Measurements from ENCODE around the gene FBXO47. TPM values are rescaled to one million over a fixed set of nuclear protein-coding genes. Genes with fewer than 3 reads are reported as not detected.

FBXO47 gene
- polyA plus RNA-seq = not detected

DNA sequence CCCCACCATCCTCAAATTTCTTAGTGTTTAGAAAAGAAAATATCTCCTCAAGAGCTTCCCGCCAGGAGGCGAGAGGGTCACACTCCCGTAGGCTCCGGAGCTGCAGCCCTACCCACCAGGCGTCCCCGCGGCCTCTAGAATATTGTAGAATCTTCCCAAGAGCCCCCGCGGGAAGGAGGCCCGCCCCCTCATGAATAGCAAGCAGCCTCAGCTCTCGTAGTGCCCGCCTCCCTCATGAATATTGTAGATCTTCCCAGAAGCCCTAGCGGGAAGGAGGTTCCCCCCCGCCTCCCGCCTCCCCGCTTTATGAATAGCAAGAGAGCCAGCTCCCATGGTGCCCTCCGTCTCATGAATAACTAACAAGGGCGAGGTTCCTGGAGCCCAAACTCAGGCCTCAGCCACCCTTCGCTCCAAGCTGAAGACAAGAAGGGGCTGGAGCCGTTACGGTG lies at the start of gene FBXO47:
FBXO47 (minus strand) TSS at position 114 of the 449 bp plus-strand sequence. CDS start 4,378 bp downstream, outside the sequence.
- WGBS, 2 donors = 9 to 15% methylated on average over 21 of the region's 21 CpGs
- no peaks in the 10 kb centered on the region for H3K27me3 ChIP-seq (ENCODE audit: control insufficient read depth in 1 of 2, insufficient read depth in 2 of 2, low read length in 2 of 2)
- peak within 1 kb of the TSS; percentile 62 to 72 for H3K27ac ChIP-seq (ENCODE audit: low read depth in 2 of 2, low read length in 1 of 2)
- no peaks in the 10 kb centered on the region for H3K36me3 ChIP-seq (ENCODE audit: control insufficient read depth in 2 of 2, insufficient read depth in 2 of 2, low read length in 1 of 2)
- H3K4me1 ChIP-seq (ENCODE audit: control insufficient read depth in 2 of 2, insufficient read depth in 2 of 2, low read length in 1 of 2) = no peaks in the 10 kb centered on the region
- H3K9me3 ChIP-seq (ENCODE audit: control insufficient read depth in 2 of 2, insufficient read depth in 1 of 2, low read depth in 1 of 2, low read length in 1 of 2) = no peaks in the 10 kb centered on the region
- peak within 1 kb of the TSS in 1 of 2 donors; percentile 36 for H3K4me3 ChIP-seq (ENCODE audit: low read depth in 1 of 2, low read length in 2 of 2)

DNA sequence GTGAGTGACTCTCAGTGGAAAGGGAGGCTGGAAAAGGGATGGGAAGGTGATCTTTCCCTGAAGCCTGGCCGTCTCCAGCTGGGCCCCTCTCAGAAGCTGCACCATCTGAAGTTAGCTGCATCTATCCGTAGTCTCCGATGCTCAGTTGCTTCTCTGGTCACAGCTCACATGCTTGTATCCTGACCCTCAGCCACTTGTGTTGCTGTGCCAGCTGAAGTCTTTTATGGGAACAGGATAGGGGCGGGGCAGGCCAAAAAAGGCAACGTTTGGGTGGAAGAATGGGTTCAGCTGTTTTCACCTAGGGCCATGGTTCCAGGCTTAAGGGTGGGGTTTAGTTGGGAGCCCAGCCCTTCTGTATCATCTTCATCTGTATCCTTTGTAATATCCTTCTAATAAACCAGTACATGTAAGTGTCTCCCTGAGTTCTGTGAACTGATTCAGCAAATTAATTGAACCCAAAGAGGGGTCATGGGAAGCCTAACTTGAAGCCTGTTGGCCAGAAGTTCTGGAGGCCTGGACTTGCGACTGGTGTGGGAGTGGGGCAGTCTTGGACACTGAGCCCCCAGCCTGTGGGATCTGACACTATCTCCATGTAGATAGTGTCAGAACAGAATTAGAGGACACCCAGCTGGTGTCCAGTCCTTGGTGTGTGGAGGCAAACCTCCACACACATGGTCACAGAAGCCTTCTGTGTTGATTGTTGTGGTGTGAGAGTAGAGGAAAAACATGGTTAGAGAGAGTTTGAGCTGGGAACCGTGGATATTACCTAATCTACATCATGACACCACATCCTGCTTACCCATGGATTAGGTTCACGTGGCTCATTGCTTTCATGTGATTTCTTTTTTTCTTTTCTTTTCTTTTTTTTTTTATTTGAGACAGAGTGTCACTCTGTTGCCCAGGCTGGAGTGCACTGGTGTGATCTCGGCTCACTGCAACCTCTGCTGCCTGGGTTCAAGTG lies 49.3 kb upstream of the FBXO47 start:
- Histone ChIP-seq H3K9me3 (ENCODE audit: control insufficient read depth in 2 of 2, insufficient read depth in 1 of 2, low read depth in 1 of 2, low read length in 1 of 2) (peaks cover 0 to 1% of the 10 kb centered on the region in 2 donors), H3K27ac (ENCODE audit: low read depth in 2 of 2, low read length in 1 of 2) (peak overlapping the region in 1 of 2 donors; percentile 63), H3K4me1 (ENCODE audit: control insufficient read depth in 2 of 2, insufficient read depth in 2 of 2, low read length in 1 of 2) (peaks cover 0 to 3% of the 10 kb centered on the region in 2 donors), H3K36me3 (ENCODE audit: control insufficient read depth in 2 of 2, insufficient read depth in 2 of 2, low read length in 1 of 2) (no peaks in the 10 kb centered on the region), H3K27me3 (ENCODE audit: control insufficient read depth in 1 of 2, insufficient read depth in 2 of 2, low read length in 2 of 2) (no peaks in the 10 kb centered on the region), H3K4me3 (ENCODE audit: low read depth in 1 of 2, low read length in 2 of 2) (no peak overlapping the region)
- 66 to 68% methylated on average over 9 of the region's 9 CpGs for WGBS, 2 donors

DNA sequence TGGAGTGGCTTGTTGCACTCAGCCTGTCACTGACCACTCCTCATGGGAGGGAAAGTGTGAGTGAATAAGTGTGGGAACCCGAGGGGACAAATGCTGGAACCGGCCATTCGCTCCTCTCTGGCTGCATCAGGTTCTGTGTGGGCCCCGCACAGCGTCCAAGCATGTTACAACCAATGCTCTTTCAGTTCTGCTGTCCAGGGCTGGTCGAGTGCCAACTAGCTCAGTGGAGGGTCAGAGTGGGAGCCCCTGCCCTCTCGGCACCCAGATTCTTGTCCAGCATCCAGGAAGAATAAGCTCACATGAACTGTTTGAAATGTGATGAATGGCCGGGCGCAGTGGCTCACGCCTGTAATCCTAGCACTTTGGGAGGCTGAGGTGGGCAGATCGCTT lies 48.3 kb upstream of the FBXO47 start:
- 86 to 88% methylated on average over 11 of the region's 11 CpGs for WGBS, 2 donors
- peaks cover 0 to 1% of the 10 kb centered on the region in 2 donors for H3K9me3 ChIP-seq (ENCODE audit: control insufficient read depth in 2 of 2, insufficient read depth in 1 of 2, low read depth in 1 of 2, low read length in 1 of 2)
- H3K4me3 ChIP-seq (ENCODE audit: low read depth in 1 of 2, low read length in 2 of 2) = no peak overlapping the region
- H3K4me1 ChIP-seq (ENCODE audit: control insufficient read depth in 2 of 2, insufficient read depth in 2 of 2, low read length in 1 of 2) = peaks cover 0 to 3% of the 10 kb centered on the region in 2 donors
- no peaks in the 10 kb centered on the region for H3K27me3 ChIP-seq (ENCODE audit: control insufficient read depth in 1 of 2, insufficient read depth in 2 of 2, low read length in 2 of 2)
- H3K27ac ChIP-seq (ENCODE audit: low read depth in 2 of 2, low read length in 1 of 2) = no peak overlapping the region
- no peaks in the 10 kb centered on the region for H3K36me3 ChIP-seq (ENCODE audit: control insufficient read depth in 2 of 2, insufficient read depth in 2 of 2, low read length in 1 of 2)

- H3K4me3 ChIP-seq (ENCODE audit: low read depth in 1 of 2, low read length in 2 of 2) = no peak overlapping the region
- peaks cover 0 to 1% of the 10 kb centered on the region in 2 donors for H3K9me3 ChIP-seq (ENCODE audit: control insufficient read depth in 2 of 2, insufficient read depth in 1 of 2, low read depth in 1 of 2, low read length in 1 of 2)
- H3K36me3 ChIP-seq (ENCODE audit: control insufficient read depth in 2 of 2, insufficient read depth in 2 of 2, low read length in 1 of 2) = no peaks in the 10 kb centered on the region
- peaks cover 0 to 3% of the 10 kb centered on the region in 2 donors for H3K4me1 ChIP-seq (ENCODE audit: control insufficient read depth in 2 of 2, insufficient read depth in 2 of 2, low read length in 1 of 2)
- H3K27me3 ChIP-seq (ENCODE audit: control insufficient read depth in 1 of 2, insufficient read depth in 2 of 2, low read length in 2 of 2) = no peaks in the 10 kb centered on the region
- WGBS, 2 donors = 81 to 86% methylated on average over 13 of the region's 13 CpGs
- H3K27ac ChIP-seq (ENCODE audit: low read depth in 2 of 2, low read length in 1 of 2) = peak overlapping the region in 1 of 2 donors; percentile 45
Observed at GRCh38 chr17:39014795-39015545, 47.8 kb upstream of the FBXO47 start.

DNA sequence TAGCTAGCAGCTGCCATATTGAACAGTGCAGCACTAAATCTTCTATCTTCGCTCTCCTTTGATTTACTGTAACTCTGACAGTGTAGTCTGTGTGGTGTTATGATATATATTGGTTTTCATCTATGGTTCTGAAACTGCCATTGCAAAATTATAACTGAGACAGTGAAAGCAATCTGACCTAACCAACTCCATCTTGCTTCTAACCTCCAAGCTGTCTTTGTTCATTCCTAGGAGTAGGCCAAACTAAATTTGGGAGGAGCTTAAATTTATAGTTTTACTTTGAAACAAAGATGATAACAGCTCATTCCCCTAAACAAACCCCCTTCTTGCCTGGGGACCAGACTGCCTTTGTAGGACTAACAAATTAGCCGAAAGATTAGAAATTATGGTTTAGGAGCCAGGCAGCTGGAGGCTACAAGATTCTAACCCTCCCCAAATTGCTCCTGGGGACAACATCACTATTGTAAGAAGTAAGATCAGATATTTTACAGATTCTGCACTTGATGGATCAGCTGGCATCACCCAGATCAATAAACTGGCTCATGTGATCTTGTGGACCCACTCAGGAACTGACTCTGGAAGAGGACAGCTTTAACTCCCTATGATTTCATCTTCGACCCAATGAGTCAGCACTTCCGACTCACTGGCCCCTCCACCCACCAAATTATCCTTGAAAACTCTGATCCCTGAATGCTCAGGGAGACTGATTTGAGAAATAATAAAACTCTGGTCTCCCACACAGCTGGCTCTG lies 47.0 kb upstream of the FBXO47 start:
- 64 to 77% methylated on average over 4 of the region's 4 CpGs for WGBS, 2 donors
- H3K9me3 ChIP-seq (ENCODE audit: control insufficient read depth in 2 of 2, insufficient read depth in 1 of 2, low read depth in 1 of 2, low read length in 1 of 2) = peaks cover 0 to 1% of the 10 kb centered on the region in 2 donors
- H3K4me1 ChIP-seq (ENCODE audit: control insufficient read depth in 2 of 2, insufficient read depth in 2 of 2, low read length in 1 of 2) = peaks cover 0 to 3% of the 10 kb centered on the region in 2 donors
- H3K27ac ChIP-seq (ENCODE audit: low read depth in 2 of 2, low read length in 1 of 2) = no peak overlapping the region
- H3K27me3 ChIP-seq (ENCODE audit: control insufficient read depth in 1 of 2, insufficient read depth in 2 of 2, low read length in 2 of 2) = no peaks in the 10 kb centered on the region
- no peaks in the 10 kb centered on the region for H3K36me3 ChIP-seq (ENCODE audit: control insufficient read depth in 2 of 2, insufficient read depth in 2 of 2, low read length in 1 of 2)
- no peak overlapping the region for H3K4me3 ChIP-seq (ENCODE audit: low read depth in 1 of 2, low read length in 2 of 2)

GRCh38 chr17:39012725-39013124 lies 45.5 kb upstream of the FBXO47 start:
- Histone ChIP-seq H3K27ac (ENCODE audit: low read depth in 2 of 2, low read length in 1 of 2) (no peak overlapping the region), H3K4me3 (ENCODE audit: low read depth in 1 of 2, low read length in 2 of 2) (no peak overlapping the region), H3K9me3 (ENCODE audit: control insufficient read depth in 2 of 2, insufficient read depth in 1 of 2, low read depth in 1 of 2, low read length in 1 of 2) (peaks cover 0 to 1% of the 10 kb centered on the region in 2 donors), H3K4me1 (ENCODE audit: control insufficient read depth in 2 of 2, insufficient read depth in 2 of 2, low read length in 1 of 2) (no peaks in the 10 kb centered on the region), H3K36me3 (ENCODE audit: control insufficient read depth in 2 of 2, insufficient read depth in 2 of 2, low read length in 1 of 2) (no peaks in the 10 kb centered on the region), H3K27me3 (ENCODE audit: control insufficient read depth in 1 of 2, insufficient read depth in 2 of 2, low read length in 2 of 2) (no peaks in the 10 kb centered on the region)
- WGBS, 2 donors = 87% methylated on average over 7 of the region's 7 CpGs

DNA sequence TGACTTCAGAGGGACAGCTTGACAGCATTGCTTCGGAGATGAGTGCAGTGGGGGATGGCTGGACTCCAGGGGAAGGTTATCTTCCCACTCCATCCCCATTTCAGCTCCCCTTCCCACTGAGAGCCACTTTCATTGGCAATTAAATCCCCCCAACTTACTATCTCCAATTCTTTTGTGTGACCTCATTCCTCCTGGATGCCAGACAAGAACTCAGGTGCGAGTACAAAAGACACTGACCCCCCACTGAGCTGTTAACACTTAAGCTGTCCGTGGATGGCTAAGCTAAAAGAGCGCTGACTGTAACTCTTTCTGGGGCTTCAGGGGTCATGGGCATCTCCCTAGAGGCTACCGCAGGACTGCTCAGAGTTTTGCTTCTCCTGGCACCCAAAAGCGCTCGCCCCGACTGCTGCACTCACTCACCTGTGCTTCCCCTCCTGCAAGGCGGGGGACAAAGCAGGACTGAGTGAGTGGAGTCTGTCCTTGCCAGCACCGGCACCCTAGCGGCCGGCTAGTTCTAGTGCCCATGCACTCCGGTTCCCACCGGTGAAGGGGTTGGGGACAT lies 44.8 kb upstream of the FBXO47 start:
- Histone ChIP-seq H3K9me3 (ENCODE audit: control insufficient read depth in 2 of 2, insufficient read depth in 1 of 2, low read depth in 1 of 2, low read length in 1 of 2) (peaks cover 0 to 1% of the 10 kb centered on the region in 2 donors), H3K36me3 (ENCODE audit: control insufficient read depth in 2 of 2, insufficient read depth in 2 of 2, low read length in 1 of 2) (no peaks in the 10 kb centered on the region), H3K27ac (ENCODE audit: low read depth in 2 of 2, low read length in 1 of 2) (no peak overlapping the region), H3K4me1 (ENCODE audit: control insufficient read depth in 2 of 2, insufficient read depth in 2 of 2, low read length in 1 of 2) (no peaks in the 10 kb centered on the region), H3K4me3 (ENCODE audit: low read depth in 1 of 2, low read length in 2 of 2) (no peak overlapping the region), H3K27me3 (ENCODE audit: control insufficient read depth in 1 of 2, insufficient read depth in 2 of 2, low read length in 2 of 2) (no peaks in the 10 kb centered on the region)
- WGBS, 2 donors = 71 to 78% methylated on average over 14 of the region's 14 CpGs

DNA sequence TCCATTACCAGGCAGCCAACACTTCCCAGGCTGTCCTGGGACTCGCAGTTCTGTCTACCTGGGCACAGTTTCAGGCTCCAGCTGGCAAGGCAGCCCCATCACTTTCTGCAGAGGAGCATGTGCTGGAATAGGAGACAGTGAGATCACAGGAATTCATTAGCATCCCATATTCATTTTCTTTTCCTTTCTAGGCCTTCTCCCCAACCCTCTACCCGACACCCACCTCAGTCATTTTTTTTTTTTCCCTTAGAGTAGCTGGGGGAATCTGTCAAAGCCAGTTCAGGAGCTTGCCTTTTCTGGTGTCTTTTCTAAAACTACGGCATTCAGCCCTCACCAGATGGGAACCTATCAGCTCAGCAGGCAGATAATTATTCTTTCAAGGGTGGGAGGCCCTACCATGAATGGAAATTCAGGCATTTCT lies 42.4 kb upstream of the FBXO47 start:
- H3K4me1 ChIP-seq (ENCODE audit: control insufficient read depth in 2 of 2, insufficient read depth in 2 of 2, low read length in 1 of 2) = no peaks in the 10 kb centered on the region
- no peaks in the 10 kb centered on the region for H3K36me3 ChIP-seq (ENCODE audit: control insufficient read depth in 2 of 2, insufficient read depth in 2 of 2, low read length in 1 of 2)
- no peaks in the 10 kb centered on the region for H3K27me3 ChIP-seq (ENCODE audit: control insufficient read depth in 1 of 2, insufficient read depth in 2 of 2, low read length in 2 of 2)
- no peak overlapping the region for H3K27ac ChIP-seq (ENCODE audit: low read depth in 2 of 2, low read length in 1 of 2)
- H3K4me3 ChIP-seq (ENCODE audit: low read depth in 1 of 2, low read length in 2 of 2) = no peak overlapping the region
- WGBS, 2 donors = 74 to 80% methylated on average over 3 of the region's 3 CpGs
- H3K9me3 ChIP-seq (ENCODE audit: control insufficient read depth in 2 of 2, insufficient read depth in 1 of 2, low read depth in 1 of 2, low read length in 1 of 2) = peaks cover 0 to 1% of the 10 kb centered on the region in 2 donors

DNA sequence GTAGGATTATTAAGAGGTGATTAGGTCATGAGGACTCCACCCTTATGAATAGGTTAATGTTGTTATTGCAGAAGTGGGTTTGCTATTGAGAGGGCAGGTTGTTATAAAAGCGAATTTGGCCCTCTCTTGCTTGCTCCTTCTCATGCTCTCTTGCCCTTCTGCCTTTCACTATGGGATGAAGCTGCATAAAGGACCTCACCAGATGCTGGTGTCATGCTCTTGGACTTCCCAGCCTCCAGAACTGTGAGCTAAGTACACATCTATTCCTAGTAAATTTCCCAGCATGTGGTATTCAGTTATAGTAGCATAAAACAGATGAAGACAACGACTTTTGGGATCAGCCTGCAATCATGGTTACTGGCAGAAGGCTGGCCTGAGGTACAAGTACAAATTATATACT lies 41.4 kb upstream of the FBXO47 start:
- Histone ChIP-seq H3K4me3 (ENCODE audit: low read depth in 1 of 2, low read length in 2 of 2) (no peak overlapping the region), H3K36me3 (ENCODE audit: control insufficient read depth in 2 of 2, insufficient read depth in 2 of 2, low read length in 1 of 2) (no peaks in the 10 kb centered on the region), H3K4me1 (ENCODE audit: control insufficient read depth in 2 of 2, insufficient read depth in 2 of 2, low read length in 1 of 2) (no peaks in the 10 kb centered on the region), H3K9me3 (ENCODE audit: control insufficient read depth in 2 of 2, insufficient read depth in 1 of 2, low read depth in 1 of 2, low read length in 1 of 2) (peaks cover 0 to 1% of the 10 kb centered on the region in 2 donors), H3K27ac (ENCODE audit: low read depth in 2 of 2, low read length in 1 of 2) (no peak overlapping the region), H3K27me3 (ENCODE audit: control insufficient read depth in 1 of 2, insufficient read depth in 2 of 2, low read length in 2 of 2) (no peaks in the 10 kb centered on the region)
- 68 to 79% methylated on average over 2 of the region's 2 CpGs for WGBS, 2 donors
